GM12874 (cell line): ENCODE measurements around the gene PHKA1.
"Not testable (repeated sequence)": the region's sequence is repeated elsewhere in the genome, so short reads cannot be mapped to it uniquely, and the experiment has no call there.

ENCODE experiments used
- CTCF ChIP-seq: IDR thresholded peaks from 2 replicates; pipeline ENCODE4 v1.5.1; 2011; ENCODE audit warnings: low read depth, mild to moderate bottlenecking, control low read depth, low read length, moderate library complexity; ENCODE audit not compliant: insufficient read depth

The PHKA1 gene

GRCh38 chrX:72713599-72714477 is at the start of gene PHKA1:
TSS of gene PHKA1 (minus strand) at chrX:72714306. CDS start at chrX:72713880, 426 bp downstream.
- not testable (repeated sequence) for TF ChIP-seq CTCF

- no peak for TF ChIP-seq CTCF
Observed at GRCh38 chrX:72735561-72735960, 21.5 kb upstream of the PHKA1 start.

DNA sequence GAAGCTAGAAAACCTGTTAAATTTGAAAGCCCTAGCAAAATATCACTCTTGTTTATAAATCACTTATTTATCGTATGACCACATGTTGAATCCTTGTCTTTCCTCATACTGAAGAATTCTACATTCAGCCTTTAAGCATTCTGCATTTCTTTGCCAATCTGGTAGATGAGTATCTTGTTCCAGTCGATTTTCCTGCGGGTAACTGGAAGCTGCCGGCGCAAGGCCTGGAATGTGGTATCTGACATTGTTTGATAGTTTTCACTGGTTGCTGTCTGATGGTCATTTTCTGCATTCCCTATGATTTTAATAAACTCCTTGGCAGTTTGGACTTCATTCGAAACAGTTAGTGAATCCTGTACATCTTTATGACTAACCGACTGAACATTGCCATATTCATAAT is 13.7 kb upstream of the PHKA1 start:
- TF ChIP-seq CTCF = no peak

GRCh38 chrX:72716766-72717165 is 2.7 kb upstream of the PHKA1 start:
- no peak for TF ChIP-seq CTCF

DNA sequence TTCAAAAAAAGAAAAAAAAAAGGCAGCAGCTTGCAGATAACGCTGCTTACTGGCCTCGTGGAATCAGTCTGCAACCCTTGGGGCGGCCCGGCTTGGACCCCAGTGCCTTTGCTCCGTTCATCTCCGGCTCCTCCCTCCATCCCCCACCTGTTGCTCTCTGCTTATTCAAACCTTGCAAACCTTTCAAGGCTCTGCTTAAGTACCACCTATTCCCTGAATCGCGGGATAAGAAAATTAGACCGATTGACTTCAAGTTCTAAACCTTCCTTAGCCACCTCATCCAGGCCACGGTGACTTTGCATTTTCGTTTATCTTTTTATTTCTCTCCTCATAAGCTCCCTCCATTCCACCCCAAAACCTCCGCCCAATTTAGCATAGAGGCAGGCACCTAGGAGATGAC is 1.4 kb upstream of the PHKA1 start:
- no peak for TF ChIP-seq CTCF

DNA sequence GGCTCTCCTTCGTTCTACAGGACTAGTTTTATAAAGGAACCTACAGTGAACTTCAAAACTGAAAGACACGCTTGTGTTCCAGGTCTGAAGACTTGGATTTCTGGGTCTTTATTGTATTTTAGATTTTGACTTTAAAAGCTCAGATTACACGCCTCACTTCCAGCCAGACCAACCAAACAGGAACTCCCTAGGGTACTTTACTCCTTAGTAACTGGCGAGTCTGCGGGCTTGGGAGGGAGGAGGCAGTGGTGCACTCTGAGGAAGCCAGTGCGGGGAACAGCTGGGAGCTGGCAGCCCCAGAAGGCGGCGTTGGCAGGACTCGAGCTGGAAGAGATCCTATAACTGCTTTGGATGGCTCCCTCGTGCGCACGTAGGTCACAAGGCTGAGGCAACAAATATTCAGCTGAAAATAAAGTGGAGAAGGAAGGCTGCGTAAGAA is 391 bp upstream of the PHKA1 start:
- TF ChIP-seq CTCF = no peak

GRCh38 chrX:72713130-72713529 is 976 bp downstream of the PHKA1 start:
- no peak for TF ChIP-seq CTCF
